IMR-90 (cell line): ENCODE results near the gene AP3D1. TPM values are rescaled to one million over a fixed set of nuclear protein-coding genes. Genes with fewer than 3 reads are reported as not detected.

ENCODE experiments used
- ATAC-seq: fragments of 200-7000 bp; cut with Tn5 transposase; 2 replicates; pipeline ENCODE4 v1.9.1; 2020; ENCODE audit warnings: low read depth, mild to moderate bottlenecking, moderate library complexity
- BruUV-seq: library from RNA; stranded (reverse); fragments of 400-500 nt; replicated peaks from 2 replicates; lab custom pipeline; 2021; lab: Mats Ljungman, UMichigan
- CTCF ChIA-PET: fragments of 300-600 bp; formaldehyde crosslinking; extraction: SDS; loops from one replicate; lab custom pipeline; 2021; ENCODE audit warnings: antibody characterized with exemption; lab: Yijun Ruan, JAX
- POLR2A ChIA-PET: fragments of 300-600 bp; sonication (Branson Sonifier 250); formaldehyde crosslinking; loops from one replicate; lab custom pipeline; 2022; ENCODE audit warnings: antibody characterized with exemption; ENCODE audit not compliant: unreplicated experiment; lab: Charles Lee
- DNase-seq: peaks from one replicate; pipeline ENCODE4 v3.0.0; 2013
- H2AFZ ChIP-seq: replicated peaks from 2 replicates; pipeline ENCODE3; 2013; ENCODE audit warnings: low read length, mild to moderate bottlenecking; ENCODE audit not compliant: poor library complexity
- H2AK5ac ChIP-seq: 2 replicates; pipeline ENCODE4 v1.6.1; 2013; ENCODE audit warnings: low read depth, low read length, inconsistent platforms
- H2AK9ac ChIP-seq: replicated peaks from 2 replicates; pipeline ENCODE3; 2013; ENCODE audit warnings: mild to moderate bottlenecking, low read depth, low read length, moderate library complexity; ENCODE audit not compliant: poor library complexity
- H2BK120ac ChIP-seq: 2 replicates; pipeline ENCODE4 v1.6.1; 2013; ENCODE audit warnings: low read depth, low read length, inconsistent platforms
- H2BK15ac ChIP-seq: 3 replicates; pipeline ENCODE4 v1.6.1; 2013; ENCODE audit warnings: low read depth, low read length, inconsistent platforms
- H2BK20ac ChIP-seq: 2 replicates; pipeline ENCODE4 v1.6.1; 2013; ENCODE audit warnings: low read depth, mild to moderate bottlenecking, inconsistent platforms, low read length, moderate library complexity
- H2BK5ac ChIP-seq: 2 replicates; pipeline ENCODE4 v1.6.1; 2013; ENCODE audit warnings: mild to moderate bottlenecking, low read depth, low read length, inconsistent platforms; ENCODE audit not compliant: poor library complexity, severe bottlenecking
- H3K14ac ChIP-seq: replicated peaks from 2 replicates; pipeline ENCODE4 v1.6.1; 2013; ENCODE audit warnings: low read depth, low read length, inconsistent platforms
- H3K18ac ChIP-seq: 2 replicates; pipeline ENCODE4 v1.6.1; 2013; ENCODE audit warnings: low read depth, low read length, control low read depth
- H3K23ac ChIP-seq: 2 replicates; pipeline ENCODE4 v1.6.1; 2013; ENCODE audit warnings: low read depth, low read length, inconsistent platforms
- H3K27ac ChIP-seq: 2 replicates; pipeline ENCODE4 v1.5.1; 2013; ENCODE audit warnings: mild to moderate bottlenecking, control low read depth, low read length; ENCODE audit not compliant: insufficient read depth
- H3K27me3 ChIP-seq: 2 replicates; pipeline ENCODE4 v1.6.1; 2013; ENCODE audit warnings: low read length; ENCODE audit not compliant: control insufficient read depth, insufficient read depth
- H3K36me3 ChIP-seq: 2 replicates; pipeline ENCODE4 v1.6.1; 2013; ENCODE audit warnings: low read length, mixed read lengths; ENCODE audit not compliant: control insufficient read depth, insufficient read depth
- H3K4ac ChIP-seq: 2 replicates; pipeline ENCODE4 v1.6.1; 2013; ENCODE audit warnings: low read depth, low read length, inconsistent platforms
- H3K4me1 ChIP-seq: 2 replicates; pipeline ENCODE4 v1.6.1; 2013; ENCODE audit warnings: low read length, mixed read lengths; ENCODE audit not compliant: control insufficient read depth, insufficient read depth
- H3K4me2 ChIP-seq: 2 replicates; pipeline ENCODE4 v1.6.1; 2013; ENCODE audit warnings: low read depth, mild to moderate bottlenecking, control low read depth, low read length, moderate library complexity
- H3K4me3 ChIP-seq: 2 replicates; pipeline ENCODE4 v1.5.1; 2013; ENCODE audit warnings: low read depth, mild to moderate bottlenecking, control low read depth, low read length, moderate library complexity; ENCODE audit not compliant: insufficient read depth
- H3K56ac ChIP-seq: 2 replicates; pipeline ENCODE4 v1.6.1; 2013; ENCODE audit warnings: low read length, inconsistent platforms; ENCODE audit not compliant: insufficient read depth; ENCODE audit errors: extremely low read depth
- H3K79me1 ChIP-seq, 2 experiments: 2 replicates each; pipeline ENCODE4 v1.6.1; 2013; ENCODE audit warnings: low read length in 2 of 2, inconsistent platforms in 1 of 2, low read depth in 1 of 2
- H3K9ac ChIP-seq: 2 replicates; pipeline ENCODE4 v1.6.1; 2013; ENCODE audit warnings: low read depth, low read length, control low read depth
- H3K9me1 ChIP-seq: 2 replicates; pipeline ENCODE4 v1.6.1; 2013; ENCODE audit warnings: low read length, inconsistent platforms; ENCODE audit not compliant: insufficient read depth
- H3K9me3 ChIP-seq: 2 replicates; pipeline ENCODE4 v1.6.1; 2013; ENCODE audit warnings: low read length; ENCODE audit not compliant: control insufficient read depth, insufficient read depth
- H4K20me1 ChIP-seq: 2 replicates; pipeline ENCODE4 v1.6.1; 2013; ENCODE audit warnings: low read length, inconsistent platforms; ENCODE audit not compliant: insufficient read depth
- H4K5ac ChIP-seq: 2 replicates; pipeline ENCODE4 v1.6.1; 2013; ENCODE audit warnings: mild to moderate bottlenecking, low read depth, low read length, control low read depth
- H4K8ac ChIP-seq, 2 experiments: 2 replicates each; pipeline ENCODE4 v1.6.1; 2013; ENCODE audit warnings: low read depth in 2 of 2, low read length in 2 of 2, control low read depth in 1 of 2, inconsistent platforms in 1 of 2
- H4K91ac ChIP-seq: 2 replicates; pipeline ENCODE4 v1.6.1; 2013; ENCODE audit warnings: low read depth, low read length, inconsistent platforms; ENCODE audit not compliant: insufficient read depth
- BHLHE40 ChIP-seq: fragments of 150-350 bp; IDR thresholded peaks from 2 replicates; pipeline ENCODE4 v1.6.1; 2016; ENCODE audit warnings: mild to moderate bottlenecking, low read depth, low read length
- CEBPB ChIP-seq: IDR thresholded peaks from 2 replicates; pipeline ENCODE4 v1.6.1; 2012; ENCODE audit warnings: low read depth, low read length, improper control_type of control experiment
- CHD1 ChIP-seq: IDR thresholded peaks from 2 replicates; pipeline ENCODE4 v1.6.1; 2012; ENCODE audit warnings: low read depth, low read length, improper control_type of control experiment
- FOS ChIP-seq: fragments of 150-350 bp; IDR thresholded peaks from 2 replicates; pipeline ENCODE4 v1.6.1; 2016; ENCODE audit warnings: low read depth, low read length
- MAZ ChIP-seq: IDR thresholded peaks from 2 replicates; pipeline ENCODE4 v1.6.1; 2012; ENCODE audit warnings: low read depth, mild to moderate bottlenecking, low read length, improper control_type of control experiment, moderate library complexity, borderline replicate concordance
- MXI1 ChIP-seq: IDR thresholded peaks from 2 replicates; pipeline ENCODE4 v1.6.1; 2012; ENCODE audit warnings: low read depth, mild to moderate bottlenecking, low read length, moderate library complexity, borderline replicate concordance
- NFE2L2 ChIP-seq: fragments of 150-350 bp; IDR thresholded peaks from 2 replicates; pipeline ENCODE4 v1.6.1; 2016; ENCODE audit warnings: low read depth, mild to moderate bottlenecking, low read length
- POLR2A ChIP-seq: IDR thresholded peaks from 2 replicates; pipeline ENCODE4 v1.6.1; 2012; ENCODE audit warnings: mild to moderate bottlenecking, low read depth, low read length
- RCOR1 ChIP-seq: IDR thresholded peaks from 2 replicates; pipeline ENCODE4 v1.6.1; 2012; ENCODE audit warnings: mild to moderate bottlenecking, low read length, improper control_type of control experiment; ENCODE audit not compliant: insufficient replicate concordance
- RFX5 ChIP-seq: IDR thresholded peaks from 2 replicates; pipeline ENCODE4 v1.8.0; 2012; ENCODE audit warnings: low read depth, mild to moderate bottlenecking, low read length, moderate library complexity
- WGBS, 2 experiments: methylation state at CpG; one replicate each; pipeline versions ENCODE4 v1.1.5 to v1.1.7; 2013; ENCODE audit warnings: missing lambda C conversion rate in 2 of 2; ENCODE audit not compliant: insufficient read length in 1 of 2; ENCODE audit errors: extremely low coverage in 2 of 2; 5-methylcytosine and 5-hydroxymethylcytosine counted together
- dilution Hi-C: fragments of 300-500 bp; cut with HindIII; formaldehyde crosslinking; loops from one replicate; pipeline ENCODE4 v1.14.3; 2018; ENCODE audit warnings: low sequenced_read_pairs; ENCODE audit not compliant: unreplicated experiment
- in situ Hi-C: fragments of 300-500 bp; cut with MboI; formaldehyde crosslinking; loops from 3 replicates; pipeline ENCODE4 v1.14.3; 2019; ENCODE audit warnings: low sequenced_read_pairs, inconsistent platforms, mixed read lengths
- intact Hi-C: fragments of 100-400 bp; cut with micrococcal nuclease; formaldehyde crosslinking; loops from 2 replicates; pipeline ENCODE4 v1.10.0; 2022
- polyA plus RNA-seq, 3 experiments: library from polyadenylated mRNA; depleted of rRNA; stranded (reverse); fragments of >200 nt; gene quantifications; 2 replicates each; pipeline ENCODE4 v1.2.3, GENCODE V29; 2012; ENCODE audit warnings: low replicate concordance in 1 of 3
- total RNA-seq: library from RNA; depleted of rRNA; stranded (reverse); fragments of >200 nt; gene quantifications from 2 replicates; pipeline ENCODE4 v1.2.3, GENCODE V29; 2012

The AP3D1 gene
- total and polyA plus RNA-seq, 2 of the 4 experiments (the other 2 are of a cell fraction) = 75.3 to 129 TPM

DNA sequence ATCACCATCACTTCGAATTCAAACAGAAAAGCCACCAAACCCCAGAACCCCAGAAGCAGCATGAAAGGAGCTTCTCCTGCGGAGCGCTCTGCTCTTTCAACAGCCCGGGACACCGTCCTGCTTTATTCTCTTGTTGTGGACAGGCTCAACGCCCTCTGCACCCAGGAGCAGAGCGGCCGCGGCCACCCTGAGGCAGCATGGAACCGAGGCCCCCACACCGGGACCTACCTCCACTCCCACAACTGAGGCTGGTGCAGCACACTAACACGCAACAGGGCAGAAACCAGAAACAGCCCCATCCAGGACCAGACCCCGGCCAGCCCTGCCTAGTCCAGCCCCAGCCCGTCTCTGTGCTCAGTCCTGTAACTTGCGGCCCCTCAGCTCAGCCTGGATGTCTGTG is 7.2 kb downstream of the AP3D1 start:
- TF ChIP-seq MAZ (no peak), MXI1 (no peak), NFE2L2 (no peak), CEBPB (no peak), FOS (no peak), CHD1 (no peak), POLR2A (no peak), RFX5 (no peak), BHLHE40 (no peak), RCOR1 (no peak)
- Histone ChIP-seq H3K9ac (no peak overlapping the region), H3K4me1 (peaks cover 2% of the 10 kb centered on the region; the same call in 1 of the 2 replicates), H3K27ac (no peak overlapping the region), H3K79me1 (peaks cover 9 to 56% of the 10 kb centered on the region in 2 experiments), H3K4me2 (no peak overlapping the region), H4K5ac (no peak overlapping the region), H2AK5ac (no peak overlapping the region), H3K9me1 (peaks cover 10% of the 10 kb centered on the region; the same call in 1 of the 2 replicates), H4K91ac (no peak overlapping the region), H3K36me3 (peaks cover 17% of the 10 kb centered on the region), H4K8ac (no peak overlapping the region), H4K20me1 (peaks cover 99% of the 10 kb centered on the region), H3K4me3 (no peak overlapping the region), H3K14ac (no peak overlapping the region), H3K23ac (no peak overlapping the region), H2BK20ac (no peak overlapping the region), H3K56ac (no peak overlapping the region), H2BK5ac (no peak overlapping the region), H2BK15ac (no peak overlapping the region), H3K18ac (no peak overlapping the region), H3K4ac (no peak overlapping the region), H3K27me3 (no peaks in the 10 kb centered on the region), H2BK120ac (no peak overlapping the region), H2AFZ (no peak overlapping the region), H2AK9ac (no peak overlapping the region), H3K9me3 (no peaks in the 10 kb centered on the region)
- no peak for ATAC-seq
- no peak for DNase-seq
- POLR2A ChIA-PET = no interaction called here
- CTCF ChIA-PET = no interaction called here
- BruUV-seq = no TSS peak
- 100% methylated on average over 8 of the region's 15 CpGs; no CpG with 5 or more reads in 1 of the 2 experiments for WGBS, 2 experiments
- intact Hi-C loops (no loop called here), in situ Hi-C loops (no loop called here), dilution Hi-C loops (no loop called here)
